ENCODE data around the gene TRIM46.

The TRIM46 gene

GRCh38 chr1:155173478-155174323 is at the start of gene TRIM46:
TRIM46 (plus strand) TSS chr1:155173849; CDS start chr1:155173967, 118 bp downstream.
- peak; percentile 55 for DNase-seq (ENCODE audit: low read depth)

- DNase-seq (ENCODE audit: low read depth) = no peak
These were observed 48.9 kb upstream of the TRIM46 start for GRCh38 chr1:155124503-155125463.

GRCh38 chr1:155125511-155125945 is 48.1 kb upstream of the TRIM46 start:
- DNase-seq (ENCODE audit: low read depth) = no peak

GRCh38 chr1:155125946-155126555 is 47.6 kb upstream of the TRIM46 start:
- DNase-seq (ENCODE audit: low read depth) = no peak

- no peak for DNase-seq (ENCODE audit: low read depth)
These were observed 47.0 kb upstream of the TRIM46 start for GRCh38 chr1:155126556-155127104.

- DNase-seq (ENCODE audit: low read depth) = peak; percentile 24
These were observed 46.3 kb upstream of the TRIM46 start, which contains the start of gene EFNA1 for GRCh38 chr1:155127105-155127966. EFNA1 (plus strand) TSS chr1:155127876; CDS start chr1:155127978, 102 bp downstream.

- no peak for DNase-seq (ENCODE audit: low read depth)
These were observed 45.5 kb upstream of the TRIM46 start for GRCh38 chr1:155127967-155128754.

GRCh38 chr1:155128755-155129473 is 44.7 kb upstream of the TRIM46 start:
- no peak for DNase-seq (ENCODE audit: low read depth)

- no peak for DNase-seq (ENCODE audit: low read depth)
These were observed 43.2 kb upstream of the TRIM46 start for GRCh38 chr1:155130272-155131006.

- DNase-seq (ENCODE audit: low read depth) = no peak
These were observed 42.4 kb upstream of the TRIM46 start for GRCh38 chr1:155131285-155131684.

GRCh38 chr1:155131856-155132255 is 41.8 kb upstream of the TRIM46 start:
- DNase-seq (ENCODE audit: low read depth) = no peak

GRCh38 chr1:155133799-155134281 is 39.8 kb upstream of the TRIM46 start:
- no peak for DNase-seq (ENCODE audit: low read depth)

GRCh38 chr1:155134322-155134721 is 39.3 kb upstream of the TRIM46 start:
- no peak for DNase-seq (ENCODE audit: low read depth)

- DNase-seq (ENCODE audit: low read depth) = peak; percentile 37
These were observed 38.7 kb upstream of the TRIM46 start for GRCh38 chr1:155134880-155135414.

GRCh38 chr1:155135415-155136028 is 38.1 kb upstream of the TRIM46 start, which contains the start of gene SLC50A1:
SLC50A1 (plus strand) TSS chr1:155135852; CDS start chr1:155135912, 60 bp downstream.
- DNase-seq (ENCODE audit: low read depth) = peak; percentile 87

GRCh38 chr1:155136748-155137147 is 36.9 kb upstream of the TRIM46 start:
- DNase-seq (ENCODE audit: low read depth) = no peak

GRCh38 chr1:155137154-155137949 is 36.3 kb upstream of the TRIM46 start:
- DNase-seq (ENCODE audit: low read depth) = no peak

Data from T-helper 22 cell (primary cell).